ENCODE data around the gene TAGLN2.
"Not testable (repeated sequence)": the region's sequence is repeated elsewhere in the genome, so short reads cannot be mapped to it uniquely, and the experiment has no call there.

TAGLN2 gene

DNA sequence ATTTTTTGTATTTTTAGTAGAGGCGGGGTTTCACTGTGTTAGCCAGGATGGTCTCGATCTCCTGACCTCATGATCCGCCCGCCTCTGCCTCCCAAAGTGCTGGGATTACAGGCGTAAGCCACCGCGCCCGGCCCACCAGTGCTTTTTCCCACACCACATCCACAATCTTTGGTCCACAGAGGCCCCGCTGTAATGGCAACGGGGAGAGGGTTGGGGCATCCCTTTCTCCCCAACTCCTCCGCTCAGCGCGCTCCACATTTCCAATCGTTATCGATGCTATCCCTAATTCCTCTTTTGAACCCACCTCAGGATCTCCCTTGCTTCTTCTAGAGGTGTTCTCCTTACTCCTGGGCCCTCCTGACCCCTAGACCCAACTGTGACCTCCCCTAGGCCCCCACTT lies 25.7 kb downstream of the TAGLN2 start:
- not testable (repeated sequence) for H3K4me3 Mint-ChIP-seq; H3K36me3 Mint-ChIP-seq; H3K9me3 Mint-ChIP-seq; DNase-seq; ATAC-seq (replicated peaks)
- H3K27ac Mint-ChIP-seq: peak overlapping the region; percentile 73
- H3K4me1 Mint-ChIP-seq: peaks cover 12 to 25% of the 10 kb centered on the region in 2 donors
- H3K27me3 Mint-ChIP-seq: peaks cover 5 to 13% of the 10 kb centered on the region in 2 donors

DNA sequence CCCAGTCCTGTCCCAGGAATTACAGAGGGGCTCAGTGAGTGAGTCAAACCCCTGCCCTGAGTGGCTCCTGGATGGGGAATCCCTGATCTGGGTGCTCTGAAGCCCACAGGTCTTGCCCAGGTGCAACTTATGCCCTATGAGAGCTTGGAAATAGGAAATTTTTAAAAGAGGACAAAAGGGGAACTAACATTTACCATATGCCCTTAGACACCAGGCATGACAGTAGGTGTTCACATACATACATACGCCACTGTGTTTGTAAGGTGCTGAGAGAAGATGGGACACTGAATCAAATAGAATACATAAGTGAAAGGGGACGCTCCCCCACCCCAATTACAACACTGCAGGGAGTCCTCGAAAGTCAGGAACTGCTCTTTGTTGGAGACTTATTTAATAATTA lies 26.8 kb downstream of the TAGLN2 start:
- peaks cover 0 to 3% of the 10 kb centered on the region in 2 donors for H3K36me3 Mint-ChIP-seq
- peak overlapping the region; percentile 6 for H3K27ac Mint-ChIP-seq
- DNase-seq: no peak
- ATAC-seq (replicated peaks): peak; percentile 80 to 81
- peaks cover 5 to 13% of the 10 kb centered on the region in 2 donors for H3K27me3 Mint-ChIP-seq
- H3K4me1 Mint-ChIP-seq: peaks cover 12 to 25% of the 10 kb centered on the region in 2 donors
- peaks cover 0 to 2% of the 10 kb centered on the region in 2 donors for H3K9me3 Mint-ChIP-seq
- no peak overlapping the region for H3K4me3 Mint-ChIP-seq

DNA sequence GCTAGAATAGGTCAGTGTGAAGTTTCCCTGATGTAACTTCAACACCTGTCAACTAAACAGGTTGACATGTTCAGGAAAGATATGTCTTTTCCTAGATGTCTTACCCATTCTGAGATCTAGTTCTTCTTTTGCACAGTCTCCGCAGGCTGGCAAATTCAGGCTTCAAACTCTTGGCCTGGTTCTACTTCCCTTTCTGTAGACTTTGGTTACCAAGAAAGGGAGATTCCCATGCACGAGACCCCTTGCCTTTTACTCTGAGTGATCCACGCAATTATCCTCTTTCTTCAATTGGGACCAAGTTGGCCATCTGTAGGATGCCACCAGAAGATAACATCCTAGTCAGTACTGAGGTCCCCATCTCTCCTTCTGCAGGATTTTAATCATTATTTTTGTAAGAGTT lies 27.3 kb downstream of the TAGLN2 start:
- Mint-ChIP-seq H3K4me3 (no peak overlapping the region), H3K9me3 (no peaks in the 10 kb centered on the region), H3K27ac (no peak overlapping the region), H3K4me1 (peaks cover 12 to 25% of the 10 kb centered on the region in 2 donors), H3K27me3 (peaks cover 5 to 13% of the 10 kb centered on the region in 2 donors), H3K36me3 (peaks cover 0 to 3% of the 10 kb centered on the region in 2 donors)
- ATAC-seq (replicated peaks): peak; percentile 56 to 60
- no peak for DNase-seq

DNA sequence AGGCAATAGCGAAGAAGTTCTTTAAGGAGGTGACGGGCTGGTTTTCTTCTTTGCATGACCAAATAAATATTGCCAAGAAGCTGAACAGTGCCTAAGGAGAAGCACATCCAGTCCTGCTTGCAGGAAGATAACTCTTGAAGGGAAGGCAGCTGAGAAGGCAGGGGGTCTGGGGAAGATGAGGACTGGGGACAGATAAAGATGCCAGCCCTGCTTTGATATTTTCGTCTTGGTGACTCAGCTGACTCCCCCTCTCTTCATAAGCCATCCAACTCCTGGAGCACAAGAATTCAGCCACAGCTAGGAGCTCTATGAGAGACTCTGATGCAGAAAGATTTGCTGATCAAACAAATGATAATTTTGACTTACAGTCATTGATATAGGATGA lies 28.8 kb downstream of the TAGLN2 start:
- Mint-ChIP-seq H3K4me3 (no peak overlapping the region), H3K4me1 (peaks cover 14 to 29% of the 10 kb centered on the region in 2 donors), H3K27me3 (peaks cover 5 to 13% of the 10 kb centered on the region in 2 donors), H3K9me3 (no peaks in the 10 kb centered on the region), H3K27ac (no peak overlapping the region), H3K36me3 (peaks cover 0 to 3% of the 10 kb centered on the region in 2 donors)
- ATAC-seq (replicated peaks) (no peak), DNase-seq (no peak)

DNA sequence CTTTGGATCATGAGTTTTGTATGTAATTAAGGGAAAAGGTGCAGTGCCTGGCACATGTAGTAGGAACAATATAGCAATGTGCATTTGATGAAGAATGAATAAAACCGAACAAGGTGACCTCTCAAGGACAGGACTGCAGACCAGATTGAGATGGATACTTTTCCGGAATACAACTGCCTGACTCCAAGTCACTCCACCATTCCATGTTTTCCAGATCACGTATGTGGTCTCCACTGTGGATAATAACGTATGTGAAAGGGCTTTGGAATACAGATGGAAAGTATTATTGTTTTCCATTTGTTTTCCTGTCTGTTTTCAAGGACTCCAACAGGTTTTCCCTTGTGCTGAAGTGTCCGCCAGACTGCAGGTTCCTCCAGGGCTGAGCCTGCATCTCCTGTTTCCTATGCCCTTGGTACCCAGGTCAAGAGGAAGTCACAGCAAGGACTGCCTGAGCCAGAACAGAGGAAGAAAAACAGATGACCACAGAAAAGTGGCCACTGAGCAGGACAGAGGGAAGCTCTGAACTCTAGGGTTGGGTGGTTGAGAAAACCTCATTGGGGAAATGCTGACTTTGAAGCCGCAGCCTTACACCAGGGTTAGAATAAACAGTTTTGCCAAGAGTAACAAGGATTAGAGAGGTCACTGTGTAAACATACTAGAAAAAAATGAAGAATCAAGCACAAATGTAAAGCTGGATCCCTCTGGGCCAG lies 29.3 kb downstream of the TAGLN2 start:
- ATAC-seq (replicated peaks) (no peak), DNase-seq (no peak)
- Mint-ChIP-seq H3K27ac (no peak overlapping the region), H3K9me3 (no peaks in the 10 kb centered on the region), H3K4me1 (peaks cover 16 to 34% of the 10 kb centered on the region in 2 donors), H3K27me3 (peaks cover 5 to 13% of the 10 kb centered on the region in 2 donors), H3K4me3 (no peak overlapping the region), H3K36me3 (peaks cover 0 to 3% of the 10 kb centered on the region in 2 donors)

DNA sequence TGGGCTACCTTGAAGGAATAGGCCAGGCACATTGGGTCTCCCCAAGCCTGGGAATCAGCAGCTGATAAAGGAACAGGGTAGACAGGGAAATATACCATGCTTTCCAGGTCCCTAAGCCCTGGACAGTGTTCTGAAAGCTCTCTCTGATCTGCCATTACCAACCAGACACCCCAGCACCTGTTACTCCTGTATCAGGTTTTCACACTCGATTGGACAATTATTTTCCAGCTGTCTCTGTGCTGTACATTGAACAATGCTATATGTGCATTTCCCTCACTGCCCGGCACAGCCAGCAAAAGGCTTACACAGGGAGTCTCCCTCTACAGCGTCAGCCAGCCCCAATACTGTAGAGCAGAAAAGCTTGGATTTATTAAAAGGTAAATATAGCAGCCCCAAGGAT lies 30.0 kb downstream of the TAGLN2 start:
- H3K9me3 Mint-ChIP-seq: no peaks in the 10 kb centered on the region

DNA sequence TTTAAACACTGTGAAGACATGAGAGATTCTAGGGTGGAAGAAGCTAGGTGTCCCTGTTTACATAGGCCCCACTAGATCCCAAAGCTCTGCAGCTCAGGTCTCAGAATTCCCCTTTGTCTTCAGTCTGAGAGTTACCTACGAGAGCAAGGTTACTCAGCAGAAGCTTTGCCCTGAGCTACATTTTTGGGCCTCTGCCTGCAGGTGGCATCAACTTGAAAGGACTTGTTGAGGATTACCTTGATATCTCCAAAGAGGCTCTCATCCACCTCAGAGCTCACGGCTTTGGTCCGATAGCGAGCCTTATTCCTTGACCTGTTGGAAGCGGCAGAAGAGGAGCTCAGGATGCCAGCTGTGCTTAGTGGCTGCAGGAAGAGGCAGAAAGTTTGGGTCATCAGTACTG lies 32.4 kb downstream of the TAGLN2 start:
- Mint-ChIP-seq H3K4me1 (peaks cover 15 to 28% of the 10 kb centered on the region in 2 donors), H3K27ac (no peak overlapping the region)

More for the DNA sequence above, 30.0 kb downstream of the TAGLN2 start:
- Mint-ChIP-seq H3K36me3 (peaks cover 0 to 3% of the 10 kb centered on the region in 2 donors), H3K27ac (no peak overlapping the region), H3K4me3 (no peak overlapping the region), H3K27me3 (peaks cover 5 to 10% of the 10 kb centered on the region in 2 donors), H3K4me1 (peaks cover 17 to 34% of the 10 kb centered on the region in 2 donors)
- ATAC-seq (replicated peaks) (no peak), DNase-seq (no peak)

DNA sequence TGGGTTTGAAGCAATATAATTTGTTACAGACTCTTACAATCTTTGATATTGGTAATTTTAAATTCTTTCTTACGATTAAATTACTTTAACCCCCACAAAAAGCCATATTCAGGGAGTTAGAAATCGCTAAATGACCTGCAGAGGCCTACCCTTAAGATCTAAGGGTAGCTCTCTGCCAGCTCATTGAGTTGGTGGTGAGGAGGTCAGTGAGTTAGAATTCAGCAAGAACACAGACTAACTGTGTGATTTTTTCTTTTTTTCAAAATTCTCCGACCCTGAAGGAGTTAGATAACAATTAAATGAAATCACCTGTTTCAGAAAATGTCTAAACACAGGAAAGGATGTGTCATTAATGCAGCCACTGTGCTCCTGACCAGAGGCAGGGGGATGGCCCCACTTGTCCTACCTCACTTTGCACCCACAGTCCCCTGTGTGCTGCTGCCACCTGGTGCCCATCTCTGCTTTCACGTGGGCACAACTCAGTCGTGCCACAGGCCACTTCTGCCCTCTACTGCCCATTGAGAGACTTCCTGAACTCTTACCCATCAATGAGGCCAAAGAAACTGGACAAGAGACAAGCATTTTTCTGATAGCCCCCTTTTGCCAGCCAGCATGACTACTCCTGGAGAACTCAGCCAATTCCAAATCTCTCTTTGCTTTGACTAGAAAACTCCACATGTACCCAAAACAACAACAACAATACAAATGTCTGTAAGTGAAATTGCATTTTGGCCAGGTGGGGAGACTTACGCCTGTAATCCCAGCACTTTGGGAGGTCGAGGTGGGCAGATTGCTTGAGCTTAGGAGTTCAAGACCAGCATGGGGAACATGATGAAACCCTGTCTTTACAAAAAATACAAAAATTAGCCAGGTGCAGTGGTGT lies 33.8 kb downstream of the TAGLN2 start:
- H3K4me1 Mint-ChIP-seq: peaks cover 15 to 33% of the 10 kb centered on the region in 2 donors
- peaks cover 0 to 6% of the 10 kb centered on the region in 2 donors for H3K27me3 Mint-ChIP-seq
- peak; percentile 77 to 82 for ATAC-seq (replicated peaks)
- H3K9me3 Mint-ChIP-seq: no peaks in the 10 kb centered on the region
- H3K4me3 Mint-ChIP-seq: no peak overlapping the region
- no peak overlapping the region for H3K27ac Mint-ChIP-seq
- no peaks in the 10 kb centered on the region for H3K36me3 Mint-ChIP-seq
- peak; percentile 74 for DNase-seq

More for the DNA sequence above, 32.4 kb downstream of the TAGLN2 start:
- Mint-ChIP-seq H3K27me3 (peaks cover 0 to 6% of the 10 kb centered on the region in 2 donors), H3K36me3 (no peaks in the 10 kb centered on the region), H3K4me3 (no peak overlapping the region), H3K9me3 (no peaks in the 10 kb centered on the region)
- no peak for DNase-seq
- no peak for ATAC-seq (replicated peaks)

DNA sequence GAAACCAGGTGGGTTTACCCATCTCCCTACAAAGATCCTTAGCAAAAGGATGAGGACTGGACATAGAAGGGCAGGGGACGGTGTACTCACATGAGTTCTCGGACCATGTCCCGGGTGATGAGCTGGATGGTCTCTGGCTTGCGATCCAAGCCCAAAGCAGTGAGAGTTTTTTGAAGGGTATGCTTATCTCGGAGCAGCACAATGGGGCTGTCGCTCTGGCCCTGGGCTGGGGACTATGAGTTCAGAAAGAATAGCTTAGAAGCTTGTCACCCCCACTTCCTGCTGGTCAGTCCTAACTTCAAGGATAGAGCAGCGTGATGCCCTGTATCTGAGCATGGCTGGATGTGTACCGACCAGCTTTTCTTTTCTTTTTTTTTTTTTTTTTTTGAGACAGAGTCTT lies 34.9 kb downstream of the TAGLN2 start:
- H3K9me3 Mint-ChIP-seq: no peaks in the 10 kb centered on the region
- H3K36me3 Mint-ChIP-seq: peaks cover 0 to 3% of the 10 kb centered on the region in 2 donors
- no peak for DNase-seq
- no peaks in the 10 kb centered on the region for H3K27me3 Mint-ChIP-seq
- no peak overlapping the region for H3K27ac Mint-ChIP-seq
- H3K4me3 Mint-ChIP-seq: no peak overlapping the region
- peaks cover 15 to 33% of the 10 kb centered on the region in 2 donors for H3K4me1 Mint-ChIP-seq
- ATAC-seq (replicated peaks): no peak

DNA sequence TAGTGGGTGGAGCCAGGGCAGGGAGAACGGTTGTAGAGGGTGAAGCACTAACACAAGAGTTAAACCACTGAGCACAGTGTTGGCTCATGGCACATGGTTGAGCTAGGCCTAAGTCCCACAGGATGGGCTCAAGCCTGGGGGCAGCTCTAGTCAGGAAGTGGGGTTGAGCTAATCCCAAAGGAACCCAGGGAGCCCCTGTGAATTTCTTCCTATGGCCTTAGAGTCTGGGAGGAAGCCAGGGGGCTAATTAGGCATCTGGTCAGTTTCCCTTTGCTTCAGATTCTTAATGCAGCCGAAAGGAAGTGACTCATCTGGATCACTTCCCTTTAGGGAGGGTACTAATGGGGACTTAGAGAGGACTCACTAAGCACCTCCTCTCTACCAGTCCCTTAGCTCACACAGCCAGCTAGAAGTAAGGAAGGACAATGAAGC lies 35.5 kb downstream of the TAGLN2 start:
- peak; percentile 92 to 97 for ATAC-seq (replicated peaks)
- Mint-ChIP-seq H3K27me3 (no peaks in the 10 kb centered on the region), H3K27ac (peak overlapping the region; percentile 42), H3K4me1 (peaks cover 15 to 33% of the 10 kb centered on the region in 2 donors), H3K4me3 (peak overlapping the region in 1 of 2 donors; percentile 2), H3K36me3 (peaks cover 0 to 3% of the 10 kb centered on the region in 2 donors), H3K9me3 (no peaks in the 10 kb centered on the region)
- DNase-seq: peak; percentile 44

DNA sequence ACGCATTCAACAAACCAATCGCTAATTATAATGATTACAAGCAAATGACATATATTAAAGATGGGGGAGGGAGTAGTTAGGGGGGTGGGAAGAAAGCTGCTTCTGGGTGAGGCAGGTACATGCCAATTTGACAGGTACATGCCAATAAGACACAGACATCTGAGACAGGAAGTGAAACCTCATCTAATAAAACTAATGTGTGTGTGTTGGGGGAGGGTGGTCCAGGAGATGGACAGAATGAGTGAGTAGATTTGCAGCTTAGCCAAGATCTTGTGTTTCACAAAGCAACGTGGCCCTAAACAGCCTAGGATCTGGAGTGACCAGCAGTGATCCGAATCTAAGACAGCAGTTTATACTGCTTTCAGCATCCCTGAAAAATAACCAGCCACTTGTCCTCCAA lies 36.1 kb downstream of the TAGLN2 start:
- no peak overlapping the region for H3K27ac Mint-ChIP-seq
- H3K4me1 Mint-ChIP-seq: peaks cover 15 to 33% of the 10 kb centered on the region in 2 donors
- H3K4me3 Mint-ChIP-seq: no peak overlapping the region
- H3K9me3 Mint-ChIP-seq: no peaks in the 10 kb centered on the region
- H3K36me3 Mint-ChIP-seq: peaks cover 4 to 9% of the 10 kb centered on the region in 2 donors
- ATAC-seq (replicated peaks): peak; percentile 45 to 46
- no peak for DNase-seq
- no peaks in the 10 kb centered on the region for H3K27me3 Mint-ChIP-seq

DNA sequence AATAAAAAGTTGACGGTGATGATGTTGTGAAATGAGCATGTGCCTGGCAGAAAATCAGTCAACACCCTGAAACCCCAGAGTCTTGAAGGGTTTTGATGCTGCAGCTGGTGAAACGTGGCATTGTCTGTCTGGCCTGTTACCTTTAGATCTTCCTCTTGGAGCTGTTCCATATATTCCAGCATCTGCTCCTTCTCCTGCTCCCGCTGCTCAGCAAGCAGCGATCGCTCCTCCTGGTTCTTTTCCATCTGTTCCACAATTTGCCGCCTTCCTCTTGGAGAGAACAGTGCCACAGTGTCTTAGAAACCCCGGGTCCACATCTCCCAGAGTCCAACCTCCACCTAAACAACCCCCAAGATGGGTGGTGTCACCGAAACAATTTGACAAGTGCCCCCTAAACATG lies 41.0 kb downstream of the TAGLN2 start:
- Mint-ChIP-seq H3K4me1 (peaks cover 2 to 12% of the 10 kb centered on the region in 2 donors), H3K27me3 (no peaks in the 10 kb centered on the region), H3K27ac (no peak overlapping the region), H3K36me3 (peaks cover 4 to 9% of the 10 kb centered on the region in 2 donors), H3K9me3 (no peaks in the 10 kb centered on the region), H3K4me3 (no peak overlapping the region)
- DNase-seq (no peak), ATAC-seq (replicated peaks) (no peak)

DNA sequence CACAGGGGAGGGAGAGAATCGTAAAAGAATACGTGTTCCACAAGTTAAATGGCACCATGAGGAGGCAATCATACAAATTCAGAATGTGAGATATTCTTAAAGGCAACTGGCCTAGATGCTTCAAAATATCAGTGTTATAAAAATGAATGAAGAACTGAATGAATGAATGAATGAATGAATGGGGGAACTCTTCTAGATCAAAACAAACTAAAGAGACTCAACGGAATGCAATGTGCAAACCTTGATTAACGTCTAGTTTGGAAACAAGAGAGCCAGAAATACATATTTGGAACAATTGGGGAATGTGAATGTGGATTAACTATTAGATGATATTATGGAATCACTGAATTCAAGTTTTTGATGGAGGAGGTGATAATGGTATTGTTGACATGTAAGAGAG lies 42.2 kb downstream of the TAGLN2 start:
- Mint-ChIP-seq H3K36me3 (peaks cover 6 to 13% of the 10 kb centered on the region in 2 donors), H3K9me3 (no peaks in the 10 kb centered on the region), H3K27me3 (peaks cover 0 to 3% of the 10 kb centered on the region in 2 donors), H3K4me1 (peaks cover 0 to 7% of the 10 kb centered on the region in 2 donors), H3K27ac (no peak overlapping the region), H3K4me3 (no peak overlapping the region)
- ATAC-seq (replicated peaks) (no peak), DNase-seq (no peak)

DNA sequence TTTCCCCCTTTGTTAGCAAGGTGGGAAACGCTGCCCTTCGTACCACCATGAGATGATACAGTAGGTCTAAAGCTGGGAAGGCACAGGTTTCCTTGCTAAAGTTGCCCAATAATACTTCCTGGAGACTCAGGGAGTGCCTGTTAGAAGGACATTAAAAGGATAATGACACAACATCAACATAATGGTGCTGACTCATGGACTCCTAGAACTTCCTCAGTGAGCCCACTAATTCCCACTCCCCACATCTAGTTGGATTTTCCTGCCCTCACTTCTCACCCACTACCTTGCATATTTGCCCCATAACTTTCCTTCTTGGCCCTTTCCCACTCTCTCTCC lies 42.8 kb downstream of the TAGLN2 start:
- peaks cover 0 to 3% of the 10 kb centered on the region in 2 donors for H3K27me3 Mint-ChIP-seq
- DNase-seq: no peak
- H3K4me3 Mint-ChIP-seq: no peak overlapping the region
- no peaks in the 10 kb centered on the region for H3K9me3 Mint-ChIP-seq
- H3K36me3 Mint-ChIP-seq: peaks cover 6 to 13% of the 10 kb centered on the region in 2 donors
- ATAC-seq (replicated peaks): no peak
- peaks cover 0 to 7% of the 10 kb centered on the region in 2 donors for H3K4me1 Mint-ChIP-seq
- H3K27ac Mint-ChIP-seq: no peak overlapping the region

All from stimulated activated naive B cell treated with anti-CD40 and anti-IgM and Interleukin-4, amounts not matched to agents 10 μg/mL and 1 μg/mL and 100 μg/mL, for 72 hours (primary cell).